NCI-H1092 (cell line): Measurements from ENCODE around the gene ODAD3.
"Not testable (repeated sequence)": the region's sequence is repeated elsewhere in the genome, so short reads cannot be mapped to it uniquely, and the experiment has no call there.

Experiments used
- DNase-seq: peaks from one replicate; lab custom pipeline; 2025; lab: John Stamatoyannopoulos, UW

ODAD3 gene

GRCh38 chr19:11460207-11460606 lies 25.3 kb upstream of the ODAD3 start:
- no peak for DNase-seq

GRCh38 chr19:11458912-11459311 lies 24.0 kb upstream of the ODAD3 start:
- DNase-seq: not testable (repeated sequence)

GRCh38 chr19:11458236-11458900 lies 23.4 kb upstream of the ODAD3 start:
- no peak for DNase-seq

- no peak for DNase-seq
Observed at GRCh38 chr19:11457831-11458230, 22.9 kb upstream of the ODAD3 start.

- no peak for DNase-seq
Observed at GRCh38 chr19:11457115-11457514, 22.2 kb upstream of the ODAD3 start.

GRCh38 chr19:11456659-11457058 lies 21.7 kb upstream of the ODAD3 start:
- DNase-seq: no peak

- DNase-seq: not testable (repeated sequence)
Observed at GRCh38 chr19:11455233-11455554, 20.3 kb upstream of the ODAD3 start.

GRCh38 chr19:11453468-11454341 lies 18.8 kb upstream of the ODAD3 start:
- no peak for DNase-seq

GRCh38 chr19:11452620-11453310 lies 17.8 kb upstream of the ODAD3 start:
- DNase-seq: no peak

- no peak for DNase-seq
Observed at GRCh38 chr19:11451871-11452619, 17.1 kb upstream of the ODAD3 start.

- no peak for DNase-seq
Observed at GRCh38 chr19:11451327-11451870, 16.5 kb upstream of the ODAD3 start.

- no peak for DNase-seq
Observed at GRCh38 chr19:11450570-11451326, 15.8 kb upstream of the ODAD3 start.

- no peak for DNase-seq
Observed at GRCh38 chr19:11448923-11449554, 14.1 kb upstream of the ODAD3 start.

- no peak for DNase-seq
Observed at GRCh38 chr19:11448410-11448809, 13.5 kb upstream of the ODAD3 start.

GRCh38 chr19:11447347-11448262 lies 12.7 kb upstream of the ODAD3 start:
- no peak for DNase-seq

GRCh38 chr19:11446652-11447301 lies 11.9 kb upstream of the ODAD3 start:
- peak; percentile 12 for DNase-seq

- DNase-seq: no peak
Observed at GRCh38 chr19:11446271-11446651, 11.3 kb upstream of the ODAD3 start.

- DNase-seq: no peak
Observed at GRCh38 chr19:11445141-11445540, 10.2 kb upstream of the ODAD3 start.

- DNase-seq: no peak
Observed at GRCh38 chr19:11444059-11444458, 9.1 kb upstream of the ODAD3 start.
